ENCODE measurements around the gene PPM1J. TPM values are rescaled to one million over a fixed set of nuclear protein-coding genes. Genes with fewer than 3 reads are reported as not detected.
"Not testable (repeated sequence)": the region's sequence is repeated elsewhere in the genome, so short reads cannot be mapped to it uniquely, and the experiment has no call there.

The PPM1J gene
- total RNA-seq, 2 experiments from 2014 or later = 0.74 to 1.0 TPM

GRCh38 chr1:112731451-112731850, 16.3 kb upstream of the PPM1J start:
- no peaks in the 10 kb centered on the region for H3K9me3 Mint-ChIP-seq
- no peak overlapping the region for H3K27ac Mint-ChIP-seq
- H3K4me3 Mint-ChIP-seq = no peak overlapping the region
- DNase-seq = no peak
- intact Hi-C loops (cut with micrococcal nuclease) = no loop called here
- peaks cover 14% of the 10 kb centered on the region for H3K4me1 Mint-ChIP-seq (ENCODE audit: low read depth)
- no peaks in the 10 kb centered on the region for H3K27me3 Mint-ChIP-seq (ENCODE audit: low read depth)
- H3K36me3 Mint-ChIP-seq (ENCODE audit: low read depth) = no peaks in the 10 kb centered on the region
- CTCF ChIA-PET = interaction anchor here (1.4 to 2.6 kb wide), 2 partner anchors 10 to 16 kb away, joined by 5 to 6 read pairs; no protein-coding TSS in a partner anchor

- Mint-ChIP-seq H3K4me3 (no peak overlapping the region), H3K36me3 (ENCODE audit: low read depth) (no peaks in the 10 kb centered on the region), H3K9me3 (no peaks in the 10 kb centered on the region), H3K27ac (no peak overlapping the region), H3K27me3 (ENCODE audit: low read depth) (no peaks in the 10 kb centered on the region), H3K4me1 (ENCODE audit: low read depth) (peaks cover 6% of the 10 kb centered on the region)
- intact Hi-C loops (cut with micrococcal nuclease) = no loop called here
- CTCF ChIA-PET = interaction anchor here (0.6 to 2.6 kb wide), 8 partner anchors 9 to 913 kb away, joined by 3 to 8 read pairs (median 4); partner anchors contain the start of gene PPM1J
- no peak for DNase-seq
These were observed 14.8 kb upstream of the PPM1J start for GRCh38 chr1:112729909-112730308.

- H3K9me3 Mint-ChIP-seq = not testable (repeated sequence)
These were observed 13.9 kb upstream of the PPM1J start for GRCh38 chr1:112729011-112729410.

GRCh38 chr1:112728306-112728971, 13.3 kb upstream of the PPM1J start:
- intact Hi-C loops (cut with micrococcal nuclease); H3K36me3 Mint-ChIP-seq (ENCODE audit: low read depth); H3K27ac Mint-ChIP-seq; DNase-seq; H3K9me3 Mint-ChIP-seq; CTCF ChIA-PET; H3K27me3 Mint-ChIP-seq (ENCODE audit: low read depth); H3K4me1 Mint-ChIP-seq (ENCODE audit: low read depth); H3K4me3 Mint-ChIP-seq: not testable (repeated sequence)

More at GRCh38 chr1:112729011-112729410, 13.9 kb upstream of the PPM1J start:
- intact Hi-C loops (cut with micrococcal nuclease); H3K4me3 Mint-ChIP-seq; H3K4me1 Mint-ChIP-seq (ENCODE audit: low read depth); DNase-seq; H3K27ac Mint-ChIP-seq; H3K27me3 Mint-ChIP-seq (ENCODE audit: low read depth); H3K36me3 Mint-ChIP-seq (ENCODE audit: low read depth): not testable (repeated sequence)
- CTCF ChIA-PET = interaction anchor here (0.8 to 2.6 kb wide), 4 partner anchors 8 to 76 kb away, joined by 4 to 6 read pairs (median 5); a partner anchor contains a TSS

- Mint-ChIP-seq H3K36me3 (ENCODE audit: low read depth) (no peaks in the 10 kb centered on the region), H3K4me1 (ENCODE audit: low read depth) (peaks cover 8% of the 10 kb centered on the region), H3K4me3 (no peak overlapping the region), H3K9me3 (no peaks in the 10 kb centered on the region), H3K27me3 (ENCODE audit: low read depth) (no peaks in the 10 kb centered on the region), H3K27ac (no peak overlapping the region)
- CTCF ChIA-PET = no interaction called here
- intact Hi-C loops (cut with micrococcal nuclease) = no loop called here
- DNase-seq = no peak
These were observed 12.6 kb upstream of the PPM1J start for GRCh38 chr1:112727716-112728115.

GRCh38 chr1:112724240-112724639, 9.1 kb upstream of the PPM1J start:
- CTCF ChIA-PET; H3K27me3 Mint-ChIP-seq (ENCODE audit: low read depth): not testable (repeated sequence)

GRCh38 chr1:112723511-112723839, 8.3 kb upstream of the PPM1J start:
- Mint-ChIP-seq H3K4me1 (ENCODE audit: low read depth) (peaks cover 15% of the 10 kb centered on the region), H3K9me3 (no peaks in the 10 kb centered on the region), H3K4me3 (no peak overlapping the region), H3K27ac (no peak overlapping the region), H3K36me3 (ENCODE audit: low read depth) (no peaks in the 10 kb centered on the region), H3K27me3 (ENCODE audit: low read depth) (peaks cover 9% of the 10 kb centered on the region)
- CTCF ChIA-PET = interaction anchor here (1.2 to 9.9 kb wide), 2 partner anchors 10 to 80 kb away, joined by 3 to 303 read pairs; no protein-coding TSS in a partner anchor
- intact Hi-C loops (cut with micrococcal nuclease) = no loop called here
- no peak for DNase-seq

More at GRCh38 chr1:112724240-112724639, 9.1 kb upstream of the PPM1J start:
- H3K36me3 Mint-ChIP-seq (ENCODE audit: low read depth); DNase-seq; H3K4me3 Mint-ChIP-seq; intact Hi-C loops (cut with micrococcal nuclease); H3K27ac Mint-ChIP-seq; H3K9me3 Mint-ChIP-seq: not testable (repeated sequence)
- H3K4me1 Mint-ChIP-seq (ENCODE audit: low read depth) = peaks cover 13% of the 10 kb centered on the region

- Mint-ChIP-seq H3K36me3 (ENCODE audit: low read depth) (no peaks in the 10 kb centered on the region), H3K27me3 (ENCODE audit: low read depth) (peaks cover 9% of the 10 kb centered on the region), H3K9me3 (no peaks in the 10 kb centered on the region), H3K27ac (no peak overlapping the region), H3K4me1 (ENCODE audit: low read depth) (peaks cover 17% of the 10 kb centered on the region), H3K4me3 (no peak overlapping the region)
- peak; percentile 44 for DNase-seq
- intact Hi-C loops (cut with micrococcal nuclease) = no loop called here
- CTCF ChIA-PET = interaction anchor here (1.2 to 9.9 kb wide), 3 partner anchors 11 to 80 kb away, joined by 3 to 303 read pairs (median 25); no protein-coding TSS in a partner anchor
These were observed 7.7 kb upstream of the PPM1J start for GRCh38 chr1:112722601-112723510.

GRCh38 chr1:112721966-112722524, 6.9 kb upstream of the PPM1J start:
- CTCF ChIA-PET = interaction anchor here (0.6 to 9.9 kb wide), 4 partner anchors 8 to 220 kb away, joined by 3 to 303 read pairs (median 16); no protein-coding TSS in a partner anchor
- H3K4me3 Mint-ChIP-seq = no peak overlapping the region

GRCh38 chr1:112721294-112721693, 6.2 kb upstream of the PPM1J start:
- CTCF ChIA-PET = interaction anchor here (0.6 to 9.9 kb wide), 7 partner anchors 9 to 355 kb away, joined by 3 to 303 read pairs (median 6); no protein-coding TSS in a partner anchor
- H3K9me3 Mint-ChIP-seq; H3K27me3 Mint-ChIP-seq (ENCODE audit: low read depth); H3K27ac Mint-ChIP-seq; DNase-seq; H3K4me3 Mint-ChIP-seq; intact Hi-C loops (cut with micrococcal nuclease); H3K36me3 Mint-ChIP-seq (ENCODE audit: low read depth): not testable (repeated sequence)
- H3K4me1 Mint-ChIP-seq (ENCODE audit: low read depth) = peaks cover 24% of the 10 kb centered on the region

More at GRCh38 chr1:112721966-112722524, 6.9 kb upstream of the PPM1J start:
- Mint-ChIP-seq H3K36me3 (ENCODE audit: low read depth) (no peaks in the 10 kb centered on the region), H3K4me1 (ENCODE audit: low read depth) (peaks cover 23% of the 10 kb centered on the region), H3K27me3 (ENCODE audit: low read depth) (peaks cover 9% of the 10 kb centered on the region), H3K27ac (no peak overlapping the region), H3K9me3 (no peaks in the 10 kb centered on the region)
- no peak for DNase-seq
- intact Hi-C loops (cut with micrococcal nuclease) = no loop called here

- intact Hi-C loops (cut with micrococcal nuclease) = no loop called here
- H3K36me3 Mint-ChIP-seq (ENCODE audit: low read depth) = no peaks in the 10 kb centered on the region
- H3K27ac Mint-ChIP-seq = no peak overlapping the region
- H3K27me3 Mint-ChIP-seq (ENCODE audit: low read depth) = peaks cover 9% of the 10 kb centered on the region
- H3K4me3 Mint-ChIP-seq = no peak overlapping the region
- DNase-seq = no peak
- CTCF ChIA-PET = interaction anchor here (0.6 to 9.9 kb wide), 7 partner anchors 9 to 355 kb away, joined by 3 to 303 read pairs (median 25); partner anchors contain the start of gene LRIG2
- no peaks in the 10 kb centered on the region for H3K9me3 Mint-ChIP-seq
- H3K4me1 Mint-ChIP-seq (ENCODE audit: low read depth) = peaks cover 28% of the 10 kb centered on the region
These were observed 5.7 kb upstream of the PPM1J start for GRCh38 chr1:112720800-112721199.

GRCh38 chr1:112719706-112720105, 4.6 kb upstream of the PPM1J start:
- H3K4me3 Mint-ChIP-seq = no peak overlapping the region
- H3K27ac Mint-ChIP-seq = no peak overlapping the region
- CTCF ChIA-PET = interaction anchor here (0.7 to 9.9 kb wide), 10 partner anchors 10 to 353 kb away, joined by 3 to 303 read pairs (median 5); partner anchors contain the start of gene LRIG2
- H3K36me3 Mint-ChIP-seq (ENCODE audit: low read depth) = no peaks in the 10 kb centered on the region
- DNase-seq = no peak
- intact Hi-C loops (cut with micrococcal nuclease) = loop anchor here (5.0 to 10.0 kb wide), 3 partner anchors 413 to 1093 kb away; partner anchors contain the start of genes MAGI3 and RSBN1
- H3K9me3 Mint-ChIP-seq = no peaks in the 10 kb centered on the region
- peaks cover 33% of the 10 kb centered on the region for H3K4me1 Mint-ChIP-seq (ENCODE audit: low read depth)
- peaks cover 9% of the 10 kb centered on the region for H3K27me3 Mint-ChIP-seq (ENCODE audit: low read depth)
